Loucy (cell line): ENCODE results near the gene ZNF410.

Source experiments
- H2AFZ ChIP-seq: fragments of 200-600 bp; sonication (generic); 2 replicates; pipeline ENCODE4 v1.6.0; 2016; ENCODE audit warnings: antibody characterized with exemption, mild to moderate bottlenecking, low read length, moderate library complexity
- H3F3A ChIP-seq: fragments of 200-600 bp; 2 replicates; pipeline ENCODE4 v1.6.0; 2016; ENCODE audit warnings: antibody characterized with exemption, low read depth, mild to moderate bottlenecking
- H3K27me3 ChIP-seq: fragments of 200-600 bp; sonication (generic); 2 replicates; pipeline ENCODE4 v1.6.1; 2014; ENCODE audit warnings: low read length, mild to moderate bottlenecking; ENCODE audit not compliant: insufficient read depth, poor library complexity, severe bottlenecking
- H3K36me3 ChIP-seq: fragments of 200-600 bp; sonication (generic); 2 replicates; pipeline ENCODE4 v1.6.1; 2016; ENCODE audit warnings: low read length; ENCODE audit not compliant: insufficient read depth
- H3K4me1 ChIP-seq: fragments of 200-600 bp; sonication (generic); 2 replicates; pipeline ENCODE4 v1.5.1; 2014; ENCODE audit warnings: low read length, mild to moderate bottlenecking; ENCODE audit not compliant: insufficient read depth, poor library complexity, severe bottlenecking
- H3K4me2 ChIP-seq: fragments of 200-600 bp; sonication (generic); 2 replicates; pipeline ENCODE4 v1.6.0; 2014; ENCODE audit warnings: antibody characterized with exemption, low read length, low read depth, mild to moderate bottlenecking; ENCODE audit not compliant: poor library complexity, severe bottlenecking
- H3K4me3 ChIP-seq: fragments of 200-600 bp; sonication (generic); 2 replicates; pipeline ENCODE4 v1.5.1; 2014; ENCODE audit warnings: low read length, mild to moderate bottlenecking, mixed read lengths; ENCODE audit not compliant: poor library complexity, severe bottlenecking
- H3K79me2 ChIP-seq: fragments of 200-600 bp; sonication (generic); 2 replicates; pipeline ENCODE4 v1.6.1; 2014; ENCODE audit warnings: low read length; ENCODE audit not compliant: insufficient read depth
- H3K9ac ChIP-seq: fragments of 200-600 bp; sonication (generic); 2 replicates; pipeline ENCODE4 v1.6.0; 2014; ENCODE audit warnings: mild to moderate bottlenecking, low read depth, low read length, moderate library complexity; ENCODE audit not compliant: poor library complexity, severe bottlenecking
- H3K9me2 ChIP-seq: fragments of 200-600 bp; sonication (generic); replicated peaks from 2 replicates; pipeline ENCODE4 v1.6.1; 2016; ENCODE audit warnings: low read depth, low read length, mixed read lengths
- H3K9me3 ChIP-seq: fragments of 200-600 bp; sonication (generic); 2 replicates; pipeline ENCODE4 v1.6.1; 2014; ENCODE audit warnings: mild to moderate bottlenecking, antibody characterized with exemption, low read length, low read depth; ENCODE audit not compliant: insufficient read depth
- H4K20me1 ChIP-seq: fragments of 200-600 bp; sonication (generic); 2 replicates; pipeline ENCODE4 v1.6.0; 2014; ENCODE audit warnings: antibody characterized with exemption, low read length, mild to moderate bottlenecking; ENCODE audit not compliant: insufficient read depth, poor library complexity, severe bottlenecking
- CTCF ChIP-seq: fragments of 200-600 bp; sonication (generic); conservative IDR thresholded peaks from 2 replicates; pipeline ENCODE4 v1.5.1; 2014; ENCODE audit warnings: mild to moderate bottlenecking, antibody characterized with exemption, low read length
- EZH2phosphoT487 ChIP-seq: fragments of 200-600 bp; IDR thresholded peaks from 2 replicates; pipeline ENCODE4 v1.6.1; 2018; ENCODE audit warnings: antibody characterized with exemption, mild to moderate bottlenecking, moderate library complexity, borderline replicate concordance

The ZNF410 gene

GRCh38 chr14:73961192-73961591, 74.5 kb downstream of the ZNF410 start:
- Histone ChIP-seq H3F3A (no peaks in the 10 kb centered on the region), H3K79me2 (no peaks in the 10 kb centered on the region), H3K4me3 (no peak overlapping the region), H3K27me3 (no peaks in the 10 kb centered on the region), H2AFZ (no peak overlapping the region), H3K4me1 (no peaks in the 10 kb centered on the region), H3K36me3 (peaks cover 51% of the 10 kb centered on the region; the same call in 1 of the 2 replicates), H4K20me1 (no peaks in the 10 kb centered on the region), H3K9me3 (no peaks in the 10 kb centered on the region), H3K4me2 (no peak overlapping the region), H3K9ac (no peak overlapping the region), H3K9me2 (no peaks in the 10 kb centered on the region)
- TF ChIP-seq EZH2phosphoT487, result no peak
- no peak for TF ChIP-seq CTCF

GRCh38 chr14:73965216-73965615, 78.6 kb downstream of the ZNF410 start:
- Histone ChIP-seq H3K4me2 (no peak overlapping the region), H3K9ac (no peak overlapping the region), H3K4me1 (no peaks in the 10 kb centered on the region), H4K20me1 (no peaks in the 10 kb centered on the region), H3K79me2 (no peaks in the 10 kb centered on the region), H3K4me3 (no peak overlapping the region), H3K9me2 (no peaks in the 10 kb centered on the region), H3K27me3 (no peaks in the 10 kb centered on the region), H2AFZ (no peak overlapping the region), H3F3A (no peaks in the 10 kb centered on the region), H3K9me3 (no peaks in the 10 kb centered on the region), H3K36me3 (peaks cover 31% of the 10 kb centered on the region; the same call in 1 of the 2 replicates)
- TF ChIP-seq CTCF (no peak), EZH2phosphoT487 (no peak)

GRCh38 chr14:73968885-73969284, 82.2 kb downstream of the ZNF410 start:
- Histone ChIP-seq H4K20me1 (no peaks in the 10 kb centered on the region), H3K36me3 (peaks cover 6% of the 10 kb centered on the region; the same call in 1 of the 2 replicates), H3K9me3 (no peaks in the 10 kb centered on the region), H3K4me3 (no peak overlapping the region), H2AFZ (no peak overlapping the region), H3K9me2 (no peaks in the 10 kb centered on the region), H3K4me1 (no peaks in the 10 kb centered on the region), H3K27me3 (no peaks in the 10 kb centered on the region), H3K9ac (no peak overlapping the region), H3K79me2 (no peaks in the 10 kb centered on the region), H3K4me2 (no peak overlapping the region), H3F3A (no peaks in the 10 kb centered on the region)
- TF ChIP-seq CTCF (no peak), EZH2phosphoT487 (no peak)
